GM23338 (cell line): ENCODE data around the gene AMZ1.

Source experiments
- CREB1 ChIP-seq: fragments of 250-450 bp; sonication (Bioruptor Pico); IDR thresholded peaks from 2 replicates; pipeline ENCODE4 v1.5.0; 2020; ENCODE audit warnings: low read depth, mild to moderate bottlenecking, moderate library complexity
- CTCF ChIP-seq, 2 experiments: fragments of 200-600 bp in 1 of 2; sonication (generic) in 1 of 2; conservative IDR thresholded peaks; 2 replicates each; pipeline versions ENCODE4 v1.5.1 to v1.6.1; 2016 to 2017; ENCODE audit warnings: antibody characterized with exemption in 2 of 2, low read depth in 2 of 2, mild to moderate bottlenecking in 2 of 2, moderate library complexity in 1 of 2
- ETS1 ChIP-seq: IDR thresholded peaks from 2 replicates; pipeline ENCODE4 v1.6.1; 2016; ENCODE audit warnings: antibody characterized with exemption
- EZH2 ChIP-seq: fragments of 200-600 bp; sonication (generic); IDR thresholded peaks from one replicate; pipeline ENCODE4 v1.8.0; 2017; ENCODE audit warnings: antibody characterized with exemption, mild to moderate bottlenecking, low read depth; ENCODE audit not compliant: unreplicated experiment
- EZH2phosphoT487 ChIP-seq: fragments of 200-600 bp; sonication (generic); IDR thresholded peaks from one replicate; pipeline ENCODE4 v1.8.1; 2018; ENCODE audit warnings: antibody characterized with exemption; ENCODE audit not compliant: unreplicated experiment
- JUNB ChIP-seq: IDR thresholded peaks from one replicate; pipeline ENCODE4 v1.6.1; 2016; ENCODE audit warnings: antibody characterized with exemption; ENCODE audit not compliant: unreplicated experiment
- NANOG ChIP-seq: IDR thresholded peaks from 2 replicates; pipeline ENCODE4 v1.6.1; 2016; ENCODE audit warnings: antibody characterized with exemption, borderline replicate concordance
- POLR2AphosphoS5 ChIP-seq: IDR thresholded peaks from 2 replicates; pipeline ENCODE4 v1.6.1; 2016; ENCODE audit warnings: antibody characterized with exemption, low read depth
- REST ChIP-seq: IDR thresholded peaks from one replicate; pipeline ENCODE4 v1.6.1; 2018; ENCODE audit warnings: antibody characterized with exemption; ENCODE audit not compliant: unreplicated experiment
- ZNF331 ChIP-seq: fragments of 250-450 bp; sonication (Bioruptor Pico); IDR thresholded peaks from 2 replicates; pipeline ENCODE4 v1.5.0; 2020; ENCODE audit warnings: low read depth, mild to moderate bottlenecking, moderate library complexity
- ZNF462 ChIP-seq: fragments of 250-450 bp; sonication (Bioruptor Pico); IDR thresholded peaks from 2 replicates; pipeline ENCODE4 v1.5.0; 2020; ENCODE audit warnings: mild to moderate bottlenecking, moderate library complexity

- TF ChIP-seq POLR2AphosphoS5 (no peak), ZNF331 (CRISPR knock-in tag) (no peak), REST (no peak), CTCF (conservative IDR thresholded peaks at IDR 0.05; ENCODE audit: low read depth in 2 of 2) (no peak), EZH2phosphoT487 (no peak), JUNB (no peak), CREB1 (no peak), EZH2 (no peak), NANOG (no peak), ETS1 (no peak), ZNF462 (CRISPR knock-in tag) (no peak)
These were observed 29.6 kb downstream of the AMZ1 start for GRCh38 chr7:2717293-2718261.
